GM18951 (cell line): ENCODE data around the gene HBD.

ENCODE experiments used
- POLR2A ChIP-seq: IDR thresholded peaks from 4 replicates; pipeline ENCODE4 v1.6.1; 2011; ENCODE audit warnings: mild to moderate bottlenecking; ENCODE audit not compliant: insufficient read length, insufficient read depth; ENCODE audit errors: extremely low read depth
- in situ Hi-C: fragments of 300-500 bp; cut with MboI; formaldehyde crosslinking; loops from one replicate; pipeline ENCODE4 v1.12.0; 2022; ENCODE audit warnings: low sequenced_read_pairs, mixed read lengths, inconsistent platforms; ENCODE audit not compliant: unreplicated experiment

HBD gene

GRCh38 chr11:5247472-5248192, 13.3 kb upstream of the HBD start:
- in situ Hi-C loops: no loop called here
- TF ChIP-seq POLR2A: no peak

GRCh38 chr11:5246772-5247471, 12.6 kb upstream of the HBD start:
- in situ Hi-C loops: no loop called here
- TF ChIP-seq POLR2A: no peak

DNA sequence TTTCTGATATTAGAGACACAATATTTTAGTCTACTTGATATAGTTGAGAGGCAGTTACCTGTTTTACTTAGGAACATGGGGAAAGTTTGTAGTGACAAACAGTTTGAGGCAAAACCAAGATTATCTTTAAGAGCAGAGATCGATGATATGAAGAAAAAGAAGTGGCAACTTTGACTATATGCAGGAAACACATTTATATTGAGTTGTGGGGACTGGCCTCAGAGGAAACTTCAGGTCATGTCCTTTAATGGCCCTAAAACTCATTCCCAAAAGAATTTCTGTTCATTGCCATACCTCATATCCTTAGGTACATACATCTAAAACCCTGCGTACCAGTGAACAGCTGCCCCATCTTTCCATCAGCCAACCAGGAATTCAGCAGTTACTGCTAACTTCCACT, 10.9 kb upstream of the HBD start:
- in situ Hi-C loops: no loop called here
- TF ChIP-seq POLR2A: no peak

DNA sequence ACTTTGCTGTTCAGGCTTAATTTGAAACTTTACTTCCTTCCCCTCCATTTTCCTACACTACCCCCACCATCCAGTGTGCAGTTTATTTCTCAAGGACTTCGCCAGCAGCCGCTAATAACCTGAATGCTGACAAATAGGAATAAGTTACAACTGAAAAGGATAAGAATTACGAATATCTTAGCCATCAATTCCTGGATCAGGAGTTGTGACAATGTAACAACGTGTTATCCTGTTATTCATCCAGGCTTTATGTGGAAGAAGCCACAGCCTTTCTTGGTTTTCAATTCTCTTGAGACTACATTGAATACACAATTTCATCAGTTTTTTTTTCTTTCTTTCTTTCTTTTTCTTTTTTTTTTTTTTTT, 9.5 kb upstream of the HBD start:
- no peak for TF ChIP-seq POLR2A
- in situ Hi-C loops: no loop called here

DNA sequence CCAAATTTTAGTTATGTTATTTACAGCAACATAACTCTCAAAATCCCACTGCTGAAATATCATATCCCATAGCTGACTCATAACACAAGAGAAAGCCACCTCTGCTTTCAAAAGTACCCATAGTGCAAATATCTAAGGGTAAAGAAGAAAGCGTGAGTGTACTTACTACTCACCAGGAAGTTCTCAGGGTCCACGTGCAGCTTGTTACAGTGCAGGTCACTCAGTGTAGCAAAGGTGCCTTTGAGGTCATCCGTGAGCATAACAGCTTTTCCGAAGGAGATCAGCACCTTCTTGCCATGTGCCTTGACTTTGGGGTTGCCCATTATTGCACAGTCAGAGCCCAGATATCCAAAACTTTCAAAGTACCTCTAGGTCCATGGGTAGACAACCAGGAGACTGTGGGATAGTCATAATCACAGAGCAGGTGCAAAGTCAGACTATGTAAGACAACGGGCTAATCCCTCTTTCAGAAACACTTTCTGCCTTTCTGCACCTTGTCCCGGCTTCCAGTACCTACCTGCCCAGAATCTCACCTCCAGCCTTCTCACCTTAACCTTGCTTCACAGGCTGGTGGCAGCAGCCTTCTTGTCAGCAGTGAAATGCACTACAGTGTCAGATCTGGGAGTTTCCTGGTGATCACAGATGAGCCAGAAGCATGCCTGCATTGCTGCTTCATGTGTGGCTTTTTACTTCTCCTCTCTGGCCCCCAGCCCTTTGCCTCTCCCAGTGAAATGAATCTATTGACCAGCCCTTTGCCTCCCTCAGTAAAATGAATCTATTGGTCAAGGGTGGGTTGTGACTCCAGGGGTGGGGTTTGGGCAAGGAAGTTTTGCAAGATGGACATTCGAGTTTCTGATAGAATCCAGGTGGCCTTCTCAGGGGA, 8.9 kb upstream of the HBD start:
- in situ Hi-C loops: no loop called here
- no peak for TF ChIP-seq POLR2A

GRCh38 chr11:5242208-5242607, 7.9 kb upstream of the HBD start:
- in situ Hi-C loops: no loop called here
- TF ChIP-seq POLR2A: no peak

DNA sequence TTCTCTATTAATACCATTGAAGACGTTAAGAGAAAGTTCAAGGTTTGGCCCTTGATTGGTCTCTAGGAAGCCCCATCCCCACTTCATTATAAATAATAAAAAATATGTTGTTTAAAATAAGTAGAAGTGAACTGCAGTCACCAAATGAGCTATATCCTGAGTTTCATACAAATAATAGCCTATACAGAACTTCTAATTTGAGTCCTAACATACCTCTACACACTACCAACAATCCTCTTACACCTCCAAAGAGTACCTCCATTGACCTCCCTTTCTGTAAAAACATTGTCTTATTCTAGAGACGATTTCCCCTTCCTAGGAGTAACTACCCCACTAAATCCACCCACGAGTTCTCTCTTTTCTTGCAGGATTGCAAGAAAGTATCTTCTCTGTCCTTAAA, 7.2 kb upstream of the HBD start:
- in situ Hi-C loops: no loop called here
- no peak for TF ChIP-seq POLR2A

DNA sequence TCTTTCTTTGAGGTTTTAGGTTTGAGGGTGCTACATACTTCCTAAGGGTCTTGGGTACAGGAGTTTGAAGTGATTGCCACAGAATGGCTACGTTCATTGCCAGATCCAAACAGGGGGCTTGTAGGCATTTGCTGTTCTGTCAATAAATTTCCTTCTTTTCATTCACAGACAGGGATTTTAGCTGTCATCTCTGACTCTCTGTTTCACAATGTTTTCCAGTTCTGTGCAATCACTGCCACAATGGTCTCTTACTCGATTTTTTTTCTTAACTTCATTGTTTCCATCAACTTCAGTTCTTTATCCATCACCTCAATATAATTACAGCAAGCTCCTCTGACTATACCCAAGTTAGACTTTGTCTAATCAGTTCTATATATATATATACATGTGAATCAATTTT, 6.2 kb upstream of the HBD start:
- in situ Hi-C loops: no loop called here
- TF ChIP-seq POLR2A: no peak

GRCh38 chr11:5240056-5240455, 5.8 kb upstream of the HBD start:
- in situ Hi-C loops: no loop called here
- TF ChIP-seq POLR2A: no peak

DNA sequence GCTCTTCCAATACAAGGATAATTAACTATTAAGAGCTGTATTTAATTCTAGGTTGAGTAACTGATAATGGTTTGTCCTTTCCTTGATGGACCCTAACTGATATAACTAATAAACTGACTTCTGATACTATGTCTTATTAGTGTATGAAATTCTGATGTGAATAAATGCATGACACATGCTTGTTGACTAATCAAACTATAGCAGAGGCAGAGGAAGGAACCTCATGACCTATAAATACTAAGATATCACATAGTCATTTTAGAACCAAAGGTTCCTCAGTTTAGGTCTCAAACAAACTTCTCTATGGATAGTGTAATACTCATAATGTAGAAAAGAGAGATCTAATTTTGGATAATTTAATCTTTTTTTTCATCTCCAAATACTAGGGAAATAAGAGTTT, 4.8 kb upstream of the HBD start:
- in situ Hi-C loops: no loop called here
- no peak for TF ChIP-seq POLR2A

DNA sequence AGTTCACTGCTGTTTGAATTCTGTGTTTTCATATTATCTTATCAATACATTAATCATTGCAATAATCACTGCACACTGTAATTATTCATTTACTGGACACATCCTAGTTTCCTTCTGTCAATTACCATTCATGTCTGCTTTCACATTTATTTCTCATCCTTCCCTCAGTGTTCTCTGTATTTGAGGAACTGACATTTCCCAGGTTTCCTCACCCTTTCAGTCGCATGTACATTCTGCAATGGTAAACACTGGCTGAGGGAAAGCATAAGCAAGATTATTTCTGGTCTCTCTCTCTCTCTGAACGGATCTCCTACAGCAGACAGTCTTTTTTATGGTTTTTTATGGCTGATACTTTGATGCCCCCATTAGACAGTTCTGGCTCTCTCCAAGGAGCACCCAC, 4.2 kb upstream of the HBD start:
- in situ Hi-C loops: no loop called here
- TF ChIP-seq POLR2A: no peak

GRCh38 chr11:5237420-5237819, 3.1 kb upstream of the HBD start:
- in situ Hi-C loops: no loop called here
- TF ChIP-seq POLR2A: no peak

- in situ Hi-C loops: no loop called here
- no peak for TF ChIP-seq POLR2A
Measured at GRCh38 chr11:5235364-5236095, 1.2 kb upstream of the HBD start.
